Adrenal gland (tissue), 12 donors: Measurements from ENCODE around the gene RFT1. TPM values are rescaled to one million over a fixed set of nuclear protein-coding genes. Genes with fewer than 3 reads are reported as not detected.
A peak's percentile ranks its signal among the peaks of the same experiment; 100 is the strongest.

ENCODE experiments used
- DNase-seq, 7 donors: peaks; one replicate each; pipeline ENCODE4 v3.0.0-alpha.2; 2019 to 2020
- H3K27ac ChIP-seq, 5 donors: fragments of 200-600 bp; sonication (generic) in 4 of 5; 1 replicate in 3 of 5; 2 replicates in 2 of 5; pipeline versions ENCODE4 v1.5.1 to v1.8.0; 2016 to 2020; ENCODE audit warnings: mild to moderate bottlenecking in 1 of 5
- H3K27me3 ChIP-seq: fragments of 200-600 bp; 2 replicates; pipeline ENCODE4 v1.8.0; 2021
- H3K36me3 ChIP-seq, 2 donors: fragments of 200-600 bp; replicated peaks in 1 of 2; 1 replicate in 1 of 2; 2 replicates in 1 of 2; pipeline versions ENCODE4 v1.5.1 to v1.8.0; 2018 to 2022
- H3K4me1 ChIP-seq, 2 donors: fragments of 200-600 bp; replicated peaks in 1 of 2; 1 replicate in 1 of 2; 2 replicates in 1 of 2; pipeline versions ENCODE4 v1.5.1 to v1.8.0; 2018 to 2021
- H3K4me3 ChIP-seq, 4 donors: fragments of 200-600 bp; sonication (generic) in 3 of 4; one replicate each; pipeline ENCODE4 v1.5.1; 2016 to 2018
- H3K9me3 ChIP-seq, 3 donors: fragments of 200-600 bp; sonication (generic) in 1 of 3; replicated peaks in 1 of 3; 1 replicate in 2 of 3; 2 replicates in 1 of 3; pipeline versions ENCODE4 v1.5.1 to v1.8.0; 2016 to 2021
- POLR2A ChIP-seq, 2 donors: fragments of 450-650 bp; IDR thresholded peaks; one replicate each; pipeline ENCODE4 v1.6.1; 2017; ENCODE audit warnings: antibody characterized with exemption in 2 of 2, mild to moderate bottlenecking in 2 of 2, moderate library complexity in 1 of 2
- WGBS, 4 donors: extraction: QIAGEN DNeasy Blood & Tissue Kit in 2 of 4; methylation state at CpG; one replicate each; pipeline versions ENCODE4 v1.1.5 to v1.1.7; 2013 to 2017; 5-methylcytosine and 5-hydroxymethylcytosine counted together
- intact Hi-C, 2 donors: fragments of 100-400 bp; cut with DNase I; formaldehyde crosslinking; loops; one replicate each; pipeline versions ENCODE4 v1.14.1 to v1.15.0; 2022 to 2023
- polyA plus RNA-seq, 3 donors: library from polyadenylated mRNA; stranded (reverse); fragments of 200-250 nt in 2 of 3; fragments of 350-450 nt in 1 of 3; fragmentation: Illumina TruSeq in 1 of 3; extraction: RNeasy Lipid Tissue Mini Kit (QIAGEN cat#74804) in 1 of 3; gene quantifications; one replicate each; pipeline ENCODE4 v1.2.3, GENCODE V29; 2013 to 2014
- total RNA-seq, 9 donors: library from RNA; depleted of rRNA in 4 of 9; stranded (reverse); fragments of >200 nt in 4 of 9; fragments of 120-200 nt in 1 of 9; fragmentation: NEBNext Ultra II Directional in 1 of 9; extraction: Animal tissue kit (Norgen Biotek cat#: 25700) in 1 of 9; gene quantifications; one replicate each; pipeline versions ENCODE4 v1.1.0 to v1.2.4, GENCODE V29; 2013 to 2023
- TF ChIP-seq, protein P1 (sequence below), 6 experiments: fragments of 450-650 bp in 4 of 6; fragments of 200-600 bp in 2 of 6; sonication (generic) in 1 of 6; IDR thresholded peaks; 1 replicate in 5 of 6; 2 replicates in 1 of 6; pipeline versions ENCODE4 v1.5.1 to v1.8.0; 2016 to 2021; ENCODE audit warnings: antibody characterized with exemption in 6 of 6, mild to moderate bottlenecking in 2 of 6, moderate library complexity in 1 of 6
- donor health status: healthy with polysubstance abuse.
- donor health status: Bipolar disorder and iron deficiency.
- donor health status: DM: yes; HTN: yes; CAD: no.
- donor health status: DM: no; HTN: no; CAD: no.
- donor health status: DM: no; HTN: no; CAD: no.
- donor health status: DM: yes; HTN: yes; CAD: no.

Gene RFT1
- total and polyA plus RNA-seq, 12 donors, result 6.7 to 34.5 (median 20.4) TPM

DNA sequence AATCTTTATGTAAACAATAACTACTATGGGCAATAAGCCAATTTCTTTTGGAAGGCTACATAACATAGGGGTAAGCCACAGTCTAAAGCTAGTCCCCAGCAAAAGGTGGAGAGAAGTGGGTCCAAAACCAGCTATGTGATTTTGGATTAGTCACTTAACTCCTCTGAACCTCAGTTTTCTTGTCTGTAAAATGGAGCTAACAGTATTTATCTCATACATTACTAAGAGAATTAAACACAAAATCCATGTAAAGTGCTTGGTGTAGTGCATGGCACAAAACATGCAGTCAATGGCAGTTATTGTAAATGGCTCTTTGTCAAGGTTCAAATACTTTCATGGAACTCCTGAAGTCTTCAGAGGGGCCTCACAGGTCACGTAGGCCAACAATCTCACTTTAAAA is 13.3 kb downstream of the RFT1 start:
- intact Hi-C loops, result no loop called here

DNA sequence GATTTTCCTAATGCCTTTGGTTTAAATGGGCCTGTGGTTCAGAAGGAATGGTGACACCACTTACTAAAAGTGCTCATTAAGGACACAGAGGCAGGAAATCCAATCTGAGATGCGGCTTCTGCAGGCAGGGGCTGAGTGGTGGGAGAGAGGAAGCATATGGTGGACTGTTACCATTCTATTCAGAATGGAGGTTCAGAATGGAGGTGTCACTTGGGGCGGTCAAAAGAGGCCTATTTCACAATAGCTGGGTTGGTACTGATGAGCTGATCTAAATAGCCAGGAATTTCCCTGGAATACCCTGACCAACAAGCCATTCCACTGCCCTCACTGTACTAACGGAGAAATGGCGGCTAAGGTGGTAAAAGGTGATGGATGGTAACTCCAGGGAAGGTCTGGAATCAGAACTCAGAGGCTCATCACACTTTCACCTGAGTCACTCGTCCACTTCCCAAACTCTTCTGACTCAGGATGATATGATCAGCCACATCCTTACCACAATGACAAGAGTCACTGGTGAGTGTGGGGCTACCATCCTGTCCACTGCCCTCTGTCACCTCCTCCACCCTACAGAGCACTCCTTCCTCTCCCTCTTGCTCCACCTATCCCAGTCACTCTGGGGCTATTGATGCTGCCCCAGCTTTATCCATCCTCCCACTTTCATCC is 15.7 kb downstream of the RFT1 start:
- DNase-seq, result no peak
- intact Hi-C loops, result loop anchor here (2.0 kb wide), 1 partner anchor 80 kb away; no protein-coding TSS in a partner anchor
- Histone ChIP-seq H3K4me3 (no peak overlapping the region), H3K27me3 (no peaks in the 10 kb centered on the region), H3K4me1 (peaks cover 12 to 28% of the 10 kb centered on the region in 2 donors), H3K36me3 (peaks cover 0 to 48% of the 10 kb centered on the region in 2 donors), H3K9me3 (no peaks in the 10 kb centered on the region), H3K27ac (peak overlapping the region in 3 of 5 donors; percentile 71 to 81 (median 81))
- TF ChIP-seq, protein P1, sequence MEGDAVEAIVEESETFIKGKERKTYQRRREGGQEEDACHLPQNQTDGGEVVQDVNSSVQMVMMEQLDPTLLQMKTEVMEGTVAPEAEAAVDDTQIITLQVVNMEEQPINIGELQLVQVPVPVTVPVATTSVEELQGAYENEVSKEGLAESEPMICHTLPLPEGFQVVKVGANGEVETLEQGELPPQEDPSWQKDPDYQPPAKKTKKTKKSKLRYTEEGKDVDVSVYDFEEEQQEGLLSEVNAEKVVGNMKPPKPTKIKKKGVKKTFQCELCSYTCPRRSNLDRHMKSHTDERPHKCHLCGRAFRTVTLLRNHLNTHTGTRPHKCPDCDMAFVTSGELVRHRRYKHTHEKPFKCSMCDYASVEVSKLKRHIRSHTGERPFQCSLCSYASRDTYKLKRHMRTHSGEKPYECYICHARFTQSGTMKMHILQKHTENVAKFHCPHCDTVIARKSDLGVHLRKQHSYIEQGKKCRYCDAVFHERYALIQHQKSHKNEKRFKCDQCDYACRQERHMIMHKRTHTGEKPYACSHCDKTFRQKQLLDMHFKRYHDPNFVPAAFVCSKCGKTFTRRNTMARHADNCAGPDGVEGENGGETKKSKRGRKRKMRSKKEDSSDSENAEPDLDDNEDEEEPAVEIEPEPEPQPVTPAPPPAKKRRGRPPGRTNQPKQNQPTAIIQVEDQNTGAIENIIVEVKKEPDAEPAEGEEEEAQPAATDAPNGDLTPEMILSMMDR (IDR thresholded peaks at IDR 0.05), result no peak
- no peak for TF ChIP-seq POLR2A (IDR thresholded peaks at IDR 0.05)
- WGBS, 4 donors, result 75 to 83% (median 78%) methylated on average over 5 of the region's 5 CpGs

More for the DNA sequence above, 13.3 kb downstream of the RFT1 start:
- H3K4me1 ChIP-seq, result peaks cover 12 to 15% of the 10 kb centered on the region in 2 donors
- no peaks in the 10 kb centered on the region for H3K9me3 ChIP-seq
- DNase-seq, result no peak
- no peaks in the 10 kb centered on the region for H3K27me3 ChIP-seq
- TF ChIP-seq POLR2A (IDR thresholded peaks at IDR 0.05), result no peak
- TF ChIP-seq, protein P1 (IDR thresholded peaks at IDR 0.05), result no peak
- 93 to 100% (median 95%) methylated on average over 1 of the region's 1 CpG for WGBS, 4 donors
- no peak overlapping the region for H3K27ac ChIP-seq
- no peak overlapping the region for H3K4me3 ChIP-seq
- peaks cover 0 to 65% of the 10 kb centered on the region in 2 donors for H3K36me3 ChIP-seq

DNA sequence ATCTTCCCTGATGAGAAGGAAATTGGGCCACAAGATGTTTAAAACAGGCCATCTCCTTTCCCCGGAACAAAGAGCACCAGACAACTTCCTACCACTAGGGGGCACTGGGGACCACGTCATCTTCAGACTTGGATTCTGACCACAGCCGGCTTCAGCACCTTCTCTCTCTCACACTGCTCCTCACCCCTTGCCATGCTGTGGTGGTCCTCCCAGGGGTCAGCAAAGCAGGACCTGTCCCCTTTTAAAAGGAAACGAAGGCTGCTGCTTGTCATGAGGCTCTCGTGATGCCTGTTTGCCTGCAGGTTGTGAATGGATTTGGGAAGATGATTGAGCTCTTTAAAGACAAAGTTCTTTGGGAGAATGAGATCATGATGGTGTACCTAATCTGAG is 16.2 kb downstream of the RFT1 start:
- no peaks in the 10 kb centered on the region for H3K27me3 ChIP-seq
- H3K27ac ChIP-seq, result peak overlapping the region in 3 of 5 donors; percentile 71 to 81 (median 81)
- H3K36me3 ChIP-seq, result peaks cover 0 to 43% of the 10 kb centered on the region in 2 donors
- 4 to 7% (median 4%) methylated on average over 5 of the region's 5 CpGs for WGBS, 4 donors
- H3K9me3 ChIP-seq, result no peaks in the 10 kb centered on the region
- peaks cover 12 to 34% of the 10 kb centered on the region in 2 donors for H3K4me1 ChIP-seq
- DNase-seq, result peak; percentile 82 to 93 (median 87)
- TF ChIP-seq, protein P1 (IDR thresholded peaks at IDR 0.05), result peak; percentile 88 to 97 (median 94)
- no peak for TF ChIP-seq POLR2A (IDR thresholded peaks at IDR 0.05)
- H3K4me3 ChIP-seq, result no peak overlapping the region
- intact Hi-C loops, result loop anchor here (2.0 kb wide), 1 partner anchor 81 kb away; no protein-coding TSS in a partner anchor

DNA sequence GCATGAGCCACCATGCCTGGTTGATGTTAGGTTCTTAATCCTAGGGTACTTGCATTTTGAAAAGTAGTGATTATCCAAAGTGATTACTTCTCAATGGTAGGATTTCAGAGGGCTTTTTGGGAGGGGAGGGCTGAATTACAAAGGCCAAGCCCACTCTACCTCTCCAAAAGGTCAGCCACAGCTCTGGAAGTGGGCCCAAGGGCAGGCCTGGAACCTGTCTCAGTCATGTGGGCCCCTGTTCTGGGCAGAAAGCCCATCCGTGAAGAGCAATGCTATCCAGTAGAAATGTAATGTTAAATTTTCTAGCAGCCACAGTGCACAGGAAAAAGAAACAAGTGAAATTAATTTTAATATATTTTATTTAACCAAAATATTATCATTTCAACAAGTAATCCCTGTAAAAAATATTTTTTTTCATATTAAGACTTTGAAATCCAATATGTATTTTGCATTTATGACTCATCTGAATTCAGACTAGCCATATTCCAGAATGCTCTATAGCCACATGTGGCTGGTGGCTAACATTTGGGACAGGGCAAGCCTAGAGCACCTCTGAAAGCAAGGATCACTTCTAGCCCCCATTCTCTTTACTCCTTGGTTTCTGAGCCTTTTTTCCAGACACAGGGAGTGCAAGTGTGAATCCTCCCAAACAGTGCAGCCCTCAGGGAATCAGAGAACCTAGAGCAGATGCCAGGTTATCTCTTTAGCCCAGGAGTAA is 16.8 kb downstream of the RFT1 start:
- Histone ChIP-seq H3K9me3 (no peaks in the 10 kb centered on the region), H3K4me3 (no peak overlapping the region), H3K27me3 (no peaks in the 10 kb centered on the region), H3K36me3 (peaks cover 0 to 37% of the 10 kb centered on the region in 2 donors), H3K27ac (peak overlapping the region in 3 of 5 donors; percentile 71 to 81 (median 81)), H3K4me1 (peaks cover 12 to 35% of the 10 kb centered on the region in 2 donors)
- TF ChIP-seq POLR2A (IDR thresholded peaks at IDR 0.05), result no peak
- TF ChIP-seq, protein P1 (IDR thresholded peaks at IDR 0.05), result no peak
- intact Hi-C loops, result loop anchor here (2.0 kb wide), 1 partner anchor 81 kb away; no protein-coding TSS in a partner anchor
- peak; percentile 84 to 92 (median 89) for DNase-seq
- 29 to 46% (median 38%) methylated on average over 1 of the region's 1 CpG for WGBS, 4 donors
